ENCODE results near the gene SUPT5H.
A peak's percentile ranks its signal among the peaks of the same experiment; 100 is the strongest.
"Not testable (repeated sequence)": the region's sequence is repeated elsewhere in the genome, so short reads cannot be mapped to it uniquely, and the experiment has no call there.

The SUPT5H gene

DNA sequence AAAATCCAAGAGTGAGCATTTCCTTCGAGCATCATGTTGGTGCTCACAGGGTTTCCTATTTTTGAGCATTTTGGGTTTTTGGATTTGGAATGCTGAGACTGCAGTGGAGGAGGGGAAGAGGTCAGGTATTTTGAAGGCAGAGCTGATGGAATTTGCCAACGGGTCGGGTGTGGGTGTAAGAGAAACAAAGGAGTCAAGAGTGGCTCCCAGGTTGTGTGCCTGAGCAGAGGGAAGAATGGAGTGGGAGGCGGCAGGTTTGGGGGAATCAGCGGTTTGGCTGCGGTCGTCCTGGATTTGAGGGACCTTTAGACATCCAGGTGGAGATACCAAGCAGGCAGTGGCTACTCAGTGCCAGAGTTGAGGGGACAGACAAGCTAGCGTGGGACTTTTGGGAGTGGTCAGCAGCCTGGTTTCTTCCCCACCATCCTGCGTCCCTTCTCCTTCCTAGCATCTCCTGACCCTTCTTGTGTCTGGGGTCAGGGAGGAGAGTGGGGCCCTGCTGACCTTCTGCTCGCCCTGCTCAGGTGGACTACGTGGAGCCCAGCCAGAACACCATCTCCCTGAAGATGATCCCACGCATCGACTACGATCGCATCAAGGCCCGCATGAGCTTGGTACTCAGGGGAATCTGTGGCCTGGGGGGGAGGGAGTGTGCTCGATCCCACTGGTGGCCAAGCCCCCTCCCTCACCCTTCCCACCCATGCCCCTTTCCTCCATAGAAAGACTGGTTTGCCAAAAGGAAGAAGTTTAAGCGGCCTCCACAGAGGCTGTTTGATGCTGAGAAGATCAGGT is 20.8 kb downstream of the SUPT5H start:
- DNase-seq (ENCODE audit: low read depth): no peak

DNA sequence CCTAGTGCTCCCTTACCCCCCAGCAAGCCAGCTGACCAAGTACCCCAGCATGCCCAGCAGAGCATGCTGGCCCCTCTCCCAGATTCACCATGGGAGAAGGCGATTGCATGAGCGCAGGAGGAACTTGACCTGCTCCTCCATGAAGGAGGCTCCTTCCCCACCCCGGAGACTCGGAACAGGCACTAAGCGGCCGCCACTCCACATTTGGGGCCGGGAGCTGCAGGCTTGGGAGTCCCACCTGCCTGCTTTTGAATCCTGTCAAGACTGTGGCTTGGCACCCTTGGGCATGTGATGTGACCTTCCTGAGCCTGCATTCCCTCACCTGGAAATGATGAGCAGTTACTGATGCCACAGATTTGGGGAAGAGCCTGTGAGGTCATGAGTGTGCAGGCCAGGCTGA is 22.6 kb downstream of the SUPT5H start:
- no peak for DNase-seq (ENCODE audit: low read depth)

DNA sequence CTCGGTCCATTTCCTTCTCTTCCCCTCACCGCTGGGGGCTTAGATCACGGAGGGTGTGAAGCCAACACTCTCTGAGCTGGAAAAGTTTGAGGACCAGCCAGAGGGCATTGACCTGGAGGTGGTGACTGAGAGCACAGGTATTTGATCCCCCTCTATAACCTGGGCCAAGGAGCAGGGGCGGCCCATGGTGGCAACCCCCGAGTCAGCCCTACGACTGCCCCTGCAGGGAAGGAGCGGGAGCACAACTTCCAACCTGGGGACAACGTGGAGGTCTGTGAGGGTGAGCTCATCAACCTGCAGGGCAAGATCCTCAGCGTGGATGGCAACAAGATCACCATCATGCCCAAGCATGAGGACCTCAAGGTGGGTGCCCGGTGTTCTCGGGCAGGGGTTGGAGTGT is 23.7 kb downstream of the SUPT5H start:
- no peak for DNase-seq (ENCODE audit: low read depth)

DNA sequence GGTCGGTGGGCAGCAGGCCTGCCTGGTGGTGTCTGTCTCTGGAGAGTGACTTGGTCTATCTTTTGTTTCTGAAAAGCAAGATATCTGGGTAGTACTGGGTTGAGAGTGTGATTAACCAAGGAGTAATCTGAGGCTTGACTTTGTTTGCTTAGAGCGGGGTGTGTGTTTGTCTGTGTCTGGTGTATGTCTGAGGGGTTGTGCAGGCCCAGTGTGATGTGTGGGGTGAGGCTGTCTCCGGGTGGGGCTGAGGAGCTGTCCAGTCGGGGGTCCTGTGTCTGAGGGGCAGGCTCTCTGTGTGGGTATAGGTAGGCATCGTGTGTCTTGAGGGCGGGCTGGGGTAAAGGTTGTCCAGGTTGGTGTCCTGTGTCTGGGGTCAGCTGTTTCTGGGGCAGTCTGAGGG is 24.2 kb downstream of the SUPT5H start:
- no peak for DNase-seq (ENCODE audit: low read depth)

DNA sequence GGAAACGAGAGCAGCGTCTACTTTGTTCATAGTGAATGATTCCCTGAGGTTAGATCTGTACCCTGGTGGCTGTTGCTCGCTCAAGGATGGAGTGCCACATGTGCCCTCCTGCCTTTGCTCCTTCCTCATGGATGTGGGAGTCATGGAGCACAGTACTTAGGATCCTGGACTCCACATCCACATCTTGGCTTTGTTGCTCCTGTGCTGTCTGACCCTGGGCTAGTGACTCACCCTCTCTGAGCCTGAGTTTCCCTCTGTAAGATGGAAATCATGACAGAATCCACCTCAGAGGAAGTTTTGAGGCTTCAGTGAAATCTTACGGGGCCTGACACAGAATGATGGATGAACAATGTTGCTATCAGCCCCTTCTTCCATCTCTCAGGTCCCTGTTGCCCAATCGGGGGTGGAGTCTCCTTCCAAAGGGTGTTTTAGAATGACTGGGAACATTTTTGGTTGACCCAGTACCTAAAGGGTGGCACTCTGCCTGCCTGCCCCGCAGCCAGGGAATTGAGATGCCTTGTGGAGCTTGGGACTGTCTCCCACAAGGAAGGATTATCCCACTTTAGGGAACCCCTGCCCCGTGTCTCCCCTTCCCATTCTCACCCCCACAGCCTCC is 25.4 kb downstream of the SUPT5H start:
- DNase-seq (ENCODE audit: low read depth): no peak

DNA sequence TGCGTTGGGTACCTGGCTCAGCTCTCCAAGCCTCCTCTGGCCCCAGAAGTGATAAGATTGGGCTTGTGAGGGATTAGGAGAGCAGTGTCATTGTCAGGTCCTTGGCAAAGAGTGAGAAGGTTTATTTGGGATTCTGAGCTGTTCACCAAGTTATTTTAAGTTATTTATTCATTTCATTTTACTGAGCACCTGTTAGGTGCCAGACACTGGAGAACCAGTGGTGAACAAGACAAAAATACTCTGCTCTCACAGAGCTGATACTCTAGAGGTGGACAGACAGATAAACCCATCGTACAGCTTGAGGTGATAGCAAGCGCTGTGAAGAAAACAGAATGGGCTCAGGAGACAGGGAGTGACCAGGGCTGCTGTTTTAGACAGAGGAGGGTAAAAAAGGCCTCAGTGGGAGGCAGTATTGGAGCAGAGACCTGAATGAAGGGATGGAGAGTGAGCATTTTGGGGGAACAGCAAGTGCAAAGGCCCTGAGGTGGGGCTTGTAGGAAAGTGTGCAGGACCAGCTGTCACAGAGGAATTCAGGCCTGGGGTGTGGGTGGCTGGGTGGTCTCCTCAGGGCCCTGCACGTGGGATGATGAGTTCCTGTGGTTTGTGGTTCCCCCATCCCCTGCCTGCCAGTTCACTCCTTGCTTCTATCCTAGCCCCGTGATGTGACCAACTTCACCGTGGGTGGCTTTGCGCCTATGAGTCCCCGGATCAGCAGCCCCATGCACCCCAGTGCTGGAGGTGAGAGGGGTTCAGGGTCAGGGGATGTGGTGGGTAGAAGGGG is 26.6 kb downstream of the SUPT5H start:
- DNase-seq (ENCODE audit: low read depth): no peak

DNA sequence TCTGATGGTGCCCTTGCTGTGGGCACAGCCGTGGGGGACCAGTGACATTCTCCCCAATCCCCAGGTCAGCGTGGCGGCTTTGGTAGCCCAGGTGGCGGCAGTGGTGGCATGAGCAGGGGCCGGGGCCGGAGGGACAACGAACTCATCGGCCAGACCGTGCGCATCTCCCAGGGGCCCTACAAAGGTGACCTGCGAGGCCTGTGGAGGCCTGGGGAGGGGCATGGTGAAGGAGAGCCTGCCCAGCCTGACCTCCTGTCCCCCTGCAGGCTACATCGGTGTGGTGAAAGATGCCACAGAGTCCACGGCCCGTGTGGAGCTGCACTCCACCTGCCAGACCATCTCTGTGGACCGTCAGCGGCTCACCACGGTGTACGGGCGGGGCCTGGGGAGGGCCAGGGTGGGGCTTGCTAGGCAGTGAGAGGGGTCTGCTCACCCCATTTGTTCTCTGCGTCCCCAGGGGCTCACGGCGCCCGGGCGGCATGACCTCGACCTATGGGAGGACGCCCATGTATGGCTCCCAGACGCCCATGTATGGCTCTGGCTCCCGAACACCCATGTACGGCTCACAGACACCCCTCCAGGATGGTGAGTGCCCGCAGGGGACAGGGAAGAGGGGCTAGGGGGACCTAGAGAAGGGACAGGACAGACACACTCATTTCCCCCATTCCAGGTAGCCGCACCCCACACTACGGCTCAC is 27.5 kb downstream of the SUPT5H start:
- DNase-seq (ENCODE audit: low read depth): no peak

DNA sequence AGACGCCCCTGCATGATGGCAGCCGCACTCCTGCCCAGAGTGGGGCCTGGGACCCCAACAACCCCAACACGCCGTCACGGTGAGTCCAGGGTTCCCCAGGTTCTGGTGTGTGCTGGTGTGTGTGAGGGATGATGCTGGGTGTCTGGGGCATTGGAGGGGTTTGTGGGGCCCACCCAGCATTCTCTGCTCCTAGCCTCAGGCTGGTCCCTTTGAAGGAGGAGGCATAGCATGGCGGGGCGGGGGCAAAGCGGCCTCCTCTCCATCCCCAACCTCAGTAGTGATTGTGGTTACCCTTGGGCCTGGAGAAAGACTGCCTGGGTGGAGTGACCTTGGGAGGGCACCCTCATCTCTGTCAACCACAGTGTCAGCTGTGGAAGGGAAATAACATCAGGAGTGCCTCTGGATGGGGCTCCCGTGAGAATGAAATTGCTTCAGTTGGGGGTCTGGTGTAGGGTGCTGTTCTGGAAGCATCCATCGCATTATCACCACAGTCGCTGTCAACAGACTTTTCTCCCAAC is 28.1 kb downstream of the SUPT5H start:
- DNase-seq (ENCODE audit: low read depth): no peak

DNA sequence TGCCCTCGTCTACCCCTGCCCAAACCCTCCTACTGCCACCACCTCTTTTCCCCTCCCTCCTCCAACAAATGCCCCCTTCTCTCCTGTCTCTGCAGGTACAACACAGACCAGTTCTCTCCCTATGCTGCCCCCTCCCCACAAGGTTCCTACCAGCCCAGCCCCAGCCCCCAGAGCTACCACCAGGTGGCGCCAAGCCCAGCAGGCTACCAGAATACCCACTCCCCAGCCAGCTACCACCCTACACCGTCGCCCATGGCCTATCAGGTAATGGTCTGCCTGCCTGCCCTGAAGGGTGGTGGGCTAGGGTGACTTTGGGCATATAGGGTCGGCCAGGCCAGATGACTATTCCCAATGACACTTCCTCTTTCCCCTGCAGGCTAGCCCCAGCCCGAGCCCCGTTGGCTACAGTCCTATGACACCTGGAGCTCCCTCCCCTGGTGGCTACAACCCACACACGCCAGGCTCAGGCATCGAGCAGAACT is 28.8 kb downstream of the SUPT5H start:
- DNase-seq (ENCODE audit: low read depth): peak; percentile 61

DNA sequence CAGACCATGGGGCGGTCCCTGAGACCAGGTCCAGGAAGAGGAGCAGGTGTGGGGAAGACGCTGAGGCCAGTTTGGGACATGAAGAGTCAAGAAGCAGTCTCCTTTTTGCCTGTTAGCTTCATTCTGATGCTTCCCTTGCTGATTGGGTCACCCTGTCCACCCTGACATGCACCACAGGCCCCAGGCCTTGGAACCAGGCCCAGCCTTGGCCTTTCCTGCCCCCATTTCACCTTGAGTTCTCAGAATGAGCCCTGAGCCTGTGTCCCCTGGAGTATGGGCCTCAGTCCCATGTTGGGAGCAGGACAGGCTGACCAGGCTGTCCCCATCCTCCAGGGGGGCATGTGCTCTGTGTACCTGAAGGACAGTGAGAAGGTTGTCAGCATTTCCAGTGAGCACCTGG is 30.4 kb downstream of the SUPT5H start:
- no peak for DNase-seq (ENCODE audit: low read depth)

DNA sequence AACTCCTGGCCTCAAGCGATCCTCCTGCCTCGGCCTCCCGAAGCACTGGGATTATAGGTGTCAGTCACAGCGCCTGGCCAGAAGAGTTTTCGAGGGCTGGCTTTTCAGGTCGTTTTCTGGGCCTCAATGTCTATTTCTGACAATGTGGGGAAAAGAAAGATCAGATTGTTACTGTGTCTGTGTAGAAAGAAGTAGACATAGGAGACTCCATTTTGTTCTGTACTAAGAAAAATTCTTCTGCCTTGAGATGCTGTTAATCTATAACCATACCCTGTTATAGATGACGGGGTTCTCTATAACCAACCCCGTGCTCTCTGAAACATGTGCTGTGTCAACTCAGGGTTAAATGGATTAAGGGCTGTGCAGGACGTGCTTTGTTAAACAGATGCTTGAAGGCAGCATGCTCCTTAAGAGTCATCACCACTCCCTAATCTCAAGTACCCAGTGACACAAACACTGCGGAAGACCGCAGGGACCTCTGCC is 34.0 kb downstream of the SUPT5H start:
- not testable (repeated sequence) for DNase-seq (ENCODE audit: low read depth)

DNA sequence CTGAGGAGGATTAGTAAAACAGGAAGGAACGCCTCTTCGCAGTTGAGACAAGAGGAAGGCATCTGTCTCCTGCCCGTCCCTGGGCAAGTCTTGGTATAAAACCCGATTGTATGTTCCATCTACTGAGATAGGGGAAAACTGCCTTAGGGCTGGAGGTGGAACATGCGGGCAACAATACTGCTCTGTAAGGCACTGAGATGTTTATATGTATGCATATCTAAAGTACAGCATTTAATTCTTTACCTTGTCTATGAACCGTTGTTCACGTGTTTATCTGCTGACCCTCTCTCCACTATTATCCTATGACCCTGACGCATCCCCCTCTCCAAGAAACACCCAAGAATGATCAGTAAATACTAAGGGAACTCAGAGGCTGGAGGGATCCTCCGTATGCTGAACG is 34.5 kb downstream of the SUPT5H start:
- DNase-seq (ENCODE audit: low read depth): no peak

DNA sequence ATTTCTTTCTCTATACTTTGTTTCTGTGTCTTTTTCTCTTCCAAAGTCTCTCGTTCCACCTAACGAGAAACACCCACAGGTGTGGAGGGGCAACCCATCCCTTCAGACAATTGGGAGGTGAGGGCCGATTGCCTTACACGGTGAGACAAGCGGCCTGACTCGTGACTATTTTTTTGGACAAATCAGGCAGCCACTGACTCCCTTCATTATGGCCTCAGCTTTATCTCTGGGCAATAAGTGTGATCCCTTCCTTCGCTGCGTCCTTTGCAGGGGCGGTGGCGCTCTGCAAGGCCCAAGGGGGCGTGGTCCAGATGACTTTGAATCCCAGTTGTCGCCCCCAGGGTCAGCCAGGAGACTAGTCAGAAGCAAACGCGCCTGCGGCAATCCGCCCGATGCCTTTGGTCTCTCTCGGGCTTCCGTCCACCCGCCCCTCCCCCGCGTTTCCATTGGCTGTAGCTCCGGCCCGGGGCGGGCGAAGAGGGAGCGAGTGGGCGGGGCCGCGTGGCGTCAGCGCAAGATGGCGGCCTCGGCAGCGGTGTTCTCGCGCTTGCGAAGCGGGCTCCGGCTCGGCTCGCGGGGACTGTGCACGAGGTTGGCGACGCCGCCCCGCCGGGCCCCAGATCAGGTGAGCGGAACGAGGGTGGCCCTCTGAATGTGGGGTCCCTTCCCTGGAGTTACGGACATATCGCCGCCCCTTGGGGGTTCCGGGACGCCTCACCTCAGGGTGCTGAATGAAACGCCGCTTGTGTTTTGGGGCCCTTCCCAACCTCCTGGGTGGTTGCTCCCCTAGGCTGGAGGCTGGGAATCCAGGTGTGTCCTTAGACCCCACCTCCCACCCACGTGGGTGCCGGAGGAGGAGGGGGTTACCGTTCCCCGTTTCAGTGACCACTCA is 35.2 kb downstream of the SUPT5H start, which contains the start of gene TIMM50:
Gene TIMM50 (plus strand): TSS at position 502 of the 892 bp plus-strand sequence. CDS start 16 bp downstream, at position 518.
- peak; percentile 99 for DNase-seq (ENCODE audit: low read depth)

DNA sequence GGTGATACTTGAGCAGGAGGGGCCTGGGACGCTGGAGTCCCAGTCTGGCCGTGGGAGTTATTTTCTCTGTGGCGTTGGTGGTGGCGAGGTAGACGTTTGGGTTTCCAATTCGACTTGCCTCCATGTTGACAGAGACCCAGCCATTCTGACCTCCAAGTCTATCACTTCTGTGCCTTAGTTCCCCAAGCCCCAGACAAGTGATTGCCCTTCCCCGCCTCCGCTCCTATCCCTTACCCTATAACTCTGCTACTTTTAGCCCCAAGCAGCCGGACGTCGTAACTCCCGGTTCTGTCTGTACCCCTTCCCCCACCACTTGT is 35.8 kb downstream of the SUPT5H start:
- no peak for DNase-seq (ENCODE audit: low read depth)

DNA sequence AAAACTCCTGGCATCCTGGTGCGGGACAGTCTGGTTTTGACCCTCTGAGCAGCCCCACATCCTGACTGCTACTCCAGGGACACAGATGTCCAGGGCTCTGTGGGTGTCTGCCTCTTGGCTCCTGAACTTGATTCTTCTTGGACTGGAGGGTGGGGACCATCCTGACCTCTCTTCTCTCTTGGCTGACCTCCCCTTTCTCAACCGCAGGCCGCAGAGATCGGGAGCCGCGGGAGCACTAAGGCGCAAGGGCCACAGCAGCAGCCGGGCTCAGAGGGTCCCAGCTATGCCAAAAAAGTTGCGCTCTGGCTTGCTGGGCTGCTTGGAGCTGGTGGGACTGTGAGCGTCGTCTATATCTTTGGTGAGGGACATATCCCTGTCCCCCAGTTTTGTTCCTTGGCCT is 36.3 kb downstream of the SUPT5H start:
- no peak for DNase-seq (ENCODE audit: low read depth)

DNA sequence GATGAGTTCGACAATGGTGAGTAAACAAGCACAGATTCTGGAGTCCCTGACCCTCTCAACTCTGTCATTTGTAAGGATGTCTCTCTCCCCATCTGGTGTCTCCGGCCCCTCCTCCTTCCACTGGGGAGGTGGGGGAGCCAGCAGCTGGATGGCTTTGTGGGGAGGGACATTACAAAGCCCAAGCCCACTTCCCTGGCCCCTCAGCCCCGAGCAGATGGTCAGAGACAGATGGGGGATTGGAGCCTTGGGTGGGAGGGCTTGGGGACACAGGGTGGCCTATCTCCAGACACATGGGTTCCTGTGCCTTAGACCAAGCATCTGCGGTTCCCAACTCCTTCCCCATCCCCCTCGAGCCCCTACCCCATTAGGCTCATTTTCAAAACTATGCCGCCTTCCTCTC is 37.8 kb downstream of the SUPT5H start:
- DNase-seq (ENCODE audit: low read depth): no peak

DNA sequence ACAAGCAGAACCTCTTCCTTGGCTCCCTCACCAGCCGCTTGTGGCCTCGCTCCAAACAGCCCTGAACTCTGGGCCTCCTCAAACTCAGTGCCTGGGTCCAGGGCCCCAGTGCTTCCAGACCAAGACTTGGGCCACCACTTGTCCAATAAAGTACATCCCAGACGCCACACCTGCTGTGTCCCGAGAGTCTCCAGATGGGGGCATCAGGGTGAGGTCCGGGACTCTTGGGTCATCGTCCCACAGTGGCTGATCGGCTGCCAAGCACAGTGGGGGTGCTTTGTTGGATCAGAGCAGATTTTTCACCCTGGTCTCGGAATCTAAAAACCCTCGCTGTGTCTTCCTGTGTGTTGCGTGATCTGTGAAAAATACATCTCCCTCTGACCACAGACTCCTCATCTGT is 44.4 kb downstream of the SUPT5H start:
- no peak for DNase-seq (ENCODE audit: low read depth)

DNA sequence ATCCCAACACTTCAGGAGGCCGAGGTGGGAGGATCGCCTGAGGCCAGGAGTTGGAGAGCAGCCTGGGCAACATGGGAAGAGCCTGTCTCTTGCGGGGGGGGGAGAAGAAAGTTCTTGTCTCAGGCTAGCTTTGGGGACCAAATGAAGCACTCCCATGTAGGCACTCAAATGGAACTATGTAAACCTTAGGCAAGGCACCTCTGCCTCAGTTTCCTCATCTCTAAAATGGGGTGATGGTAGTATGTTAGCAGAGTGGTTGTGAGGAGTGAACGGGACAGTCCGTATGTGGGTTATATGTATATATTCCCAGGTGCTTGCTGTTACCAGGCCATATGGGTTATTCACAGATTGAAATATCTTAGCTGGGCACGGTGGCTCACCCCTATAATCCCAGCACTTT is 46.8 kb downstream of the SUPT5H start:
- DNase-seq (ENCODE audit: low read depth): no peak

DNA sequence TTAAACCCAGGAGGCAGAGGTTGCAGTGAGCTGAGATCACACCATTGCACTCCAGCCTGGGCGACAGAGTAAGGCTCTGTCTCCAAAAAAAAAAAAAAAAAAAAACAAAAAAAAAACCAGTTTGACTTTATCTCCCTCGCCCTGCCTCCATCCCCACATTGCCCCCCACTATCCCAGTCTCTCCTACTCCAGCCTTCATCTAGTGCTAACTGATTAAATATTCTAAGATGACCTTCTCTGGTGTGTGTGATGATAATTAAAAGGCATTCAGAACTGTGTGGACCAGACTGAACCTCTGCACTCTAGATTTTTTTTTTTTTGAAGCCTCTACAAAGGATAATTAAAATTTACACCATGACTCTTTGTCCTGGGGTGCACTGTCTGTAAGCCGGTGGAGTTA is 47.4 kb downstream of the SUPT5H start:
- no peak for DNase-seq (ENCODE audit: low read depth)

DNA sequence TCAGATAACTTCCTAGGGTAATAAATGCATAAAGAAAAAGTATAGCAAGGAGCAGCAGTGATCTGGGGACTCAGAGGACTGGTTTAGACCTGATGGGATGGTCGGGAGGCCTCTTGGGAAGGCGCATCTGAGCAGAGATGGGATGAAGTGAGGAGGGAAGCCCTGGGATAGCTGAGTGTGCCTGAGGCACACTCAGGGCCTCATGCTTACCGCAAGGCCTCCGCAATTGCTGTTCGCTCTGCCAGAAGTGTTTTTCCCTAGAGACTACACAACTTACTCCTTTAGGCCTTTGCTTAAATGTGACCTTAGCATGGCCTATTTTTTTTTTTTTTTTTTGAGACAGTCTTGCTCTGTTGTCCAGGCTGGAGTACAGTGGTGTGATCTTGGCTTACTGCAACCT is 49.3 kb downstream of the SUPT5H start:
- no peak for DNase-seq (ENCODE audit: low read depth)

DNA sequence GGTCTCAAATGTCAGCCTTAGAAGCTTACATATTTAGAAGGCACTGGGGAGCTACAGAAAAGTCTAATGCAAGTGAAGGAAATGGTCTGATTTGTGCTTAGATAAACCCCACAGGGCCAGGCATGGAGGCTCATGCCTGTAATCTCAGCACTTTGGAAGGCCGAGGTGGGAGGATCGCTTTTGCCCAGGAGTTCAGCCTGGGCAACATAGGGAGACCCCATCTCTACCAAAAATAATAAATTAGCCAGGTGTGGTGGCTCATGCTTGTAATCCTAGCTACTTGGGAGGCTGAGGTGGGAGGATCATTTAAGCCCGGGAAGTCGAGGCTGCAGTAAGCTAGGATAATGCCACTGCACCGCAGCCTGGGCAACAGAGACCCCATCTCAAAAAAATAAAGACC is 50.7 kb downstream of the SUPT5H start:
- no peak for DNase-seq (ENCODE audit: low read depth)
